ENCODE results near the gene C3orf80. TPM values are rescaled to one million over a fixed set of nuclear protein-coding genes. Genes with fewer than 3 reads are reported as not detected.

Gene C3orf80
- total RNA-seq, 4 donors from 2014 or later: 0.65 to 1.5 (median 1.1) TPM; not detected in 1

DNA sequence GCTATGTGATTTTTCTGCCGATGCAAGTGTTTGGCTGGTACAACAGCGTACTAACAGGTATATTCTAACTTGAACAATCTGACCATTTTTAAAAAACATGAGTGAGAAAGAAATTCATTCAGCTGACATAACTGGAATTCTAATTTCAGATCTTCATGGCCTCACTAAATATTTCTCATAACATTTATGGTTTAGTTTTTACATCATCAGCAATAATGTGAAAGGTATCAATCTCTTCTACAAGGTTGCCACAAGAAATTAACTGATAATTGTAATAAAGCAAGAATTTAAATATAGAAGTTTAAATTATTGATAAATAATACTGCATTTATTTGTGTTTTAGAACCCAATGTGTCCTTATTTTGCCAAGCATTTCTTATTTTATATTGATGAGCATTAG is 5.2 kb upstream of the C3orf80 start:
- TF ChIP-seq, protein P1, sequence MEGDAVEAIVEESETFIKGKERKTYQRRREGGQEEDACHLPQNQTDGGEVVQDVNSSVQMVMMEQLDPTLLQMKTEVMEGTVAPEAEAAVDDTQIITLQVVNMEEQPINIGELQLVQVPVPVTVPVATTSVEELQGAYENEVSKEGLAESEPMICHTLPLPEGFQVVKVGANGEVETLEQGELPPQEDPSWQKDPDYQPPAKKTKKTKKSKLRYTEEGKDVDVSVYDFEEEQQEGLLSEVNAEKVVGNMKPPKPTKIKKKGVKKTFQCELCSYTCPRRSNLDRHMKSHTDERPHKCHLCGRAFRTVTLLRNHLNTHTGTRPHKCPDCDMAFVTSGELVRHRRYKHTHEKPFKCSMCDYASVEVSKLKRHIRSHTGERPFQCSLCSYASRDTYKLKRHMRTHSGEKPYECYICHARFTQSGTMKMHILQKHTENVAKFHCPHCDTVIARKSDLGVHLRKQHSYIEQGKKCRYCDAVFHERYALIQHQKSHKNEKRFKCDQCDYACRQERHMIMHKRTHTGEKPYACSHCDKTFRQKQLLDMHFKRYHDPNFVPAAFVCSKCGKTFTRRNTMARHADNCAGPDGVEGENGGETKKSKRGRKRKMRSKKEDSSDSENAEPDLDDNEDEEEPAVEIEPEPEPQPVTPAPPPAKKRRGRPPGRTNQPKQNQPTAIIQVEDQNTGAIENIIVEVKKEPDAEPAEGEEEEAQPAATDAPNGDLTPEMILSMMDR (IDR thresholded peaks at IDR 0.05; ENCODE audit: low read depth): no peak

DNA sequence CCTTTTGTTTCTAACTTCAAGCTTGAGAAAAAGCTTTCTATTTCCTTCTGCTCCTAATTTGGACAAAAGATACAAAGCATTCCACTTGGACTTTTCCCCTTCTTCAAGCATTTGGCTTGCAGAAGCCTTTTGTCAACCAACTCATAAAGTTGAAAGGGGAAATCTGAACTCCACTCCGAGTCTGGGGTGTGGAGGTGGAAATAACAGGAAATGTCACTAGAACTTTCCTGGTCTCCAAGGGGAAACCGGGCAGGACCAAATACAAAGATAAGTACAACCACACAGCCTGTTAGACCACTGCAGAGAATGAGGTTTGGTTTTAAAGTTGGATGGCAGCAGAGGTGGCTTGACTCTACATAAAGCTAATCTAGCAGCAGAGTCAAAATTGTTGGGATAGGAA is 4.2 kb upstream of the C3orf80 start:
- TF ChIP-seq, protein P1 (IDR thresholded peaks at IDR 0.05; ENCODE audit: low read depth): no peak

DNA sequence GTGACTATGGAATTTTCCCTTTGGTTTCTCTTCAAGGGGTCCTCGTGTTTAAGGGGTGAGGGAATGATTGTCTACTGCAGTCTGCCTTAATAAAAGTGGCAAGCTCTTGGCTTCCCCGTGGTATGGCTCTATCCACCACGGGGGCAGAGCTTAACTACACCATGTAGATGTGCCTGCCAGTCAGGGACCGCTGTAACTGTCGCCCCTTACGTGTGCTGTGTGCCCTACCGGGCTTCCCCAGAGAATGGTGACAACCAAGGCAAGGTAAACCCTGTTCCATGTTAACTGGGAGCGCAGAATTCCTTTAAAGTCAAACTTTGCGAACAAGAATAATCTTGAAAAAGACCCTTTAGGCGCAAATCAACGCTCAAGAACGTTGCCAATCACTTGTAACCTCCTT is 966 bp upstream of the C3orf80 start:
- TF ChIP-seq, protein P1 (IDR thresholded peaks at IDR 0.05; ENCODE audit: low read depth): no peak

DNA sequence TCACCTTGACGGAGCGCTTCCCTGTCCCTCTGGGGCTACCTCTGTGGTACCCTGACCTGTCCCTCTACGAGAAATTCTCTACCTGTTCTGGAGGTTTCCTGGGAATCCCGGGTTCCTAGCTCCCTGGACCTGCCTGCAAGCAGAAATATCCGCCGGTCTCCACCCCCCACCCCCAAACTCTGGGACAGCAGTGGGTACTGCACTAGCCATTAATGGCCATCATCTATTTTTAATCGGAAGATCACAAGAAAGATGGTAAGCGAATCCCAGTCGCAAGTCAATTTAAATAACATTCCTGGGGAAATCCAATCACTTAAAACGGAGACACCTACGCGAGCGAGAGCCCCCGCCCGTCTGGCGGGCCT is 429 bp upstream of the C3orf80 start:
- TF ChIP-seq, protein P1 (IDR thresholded peaks at IDR 0.05; ENCODE audit: low read depth): no peak

DNA sequence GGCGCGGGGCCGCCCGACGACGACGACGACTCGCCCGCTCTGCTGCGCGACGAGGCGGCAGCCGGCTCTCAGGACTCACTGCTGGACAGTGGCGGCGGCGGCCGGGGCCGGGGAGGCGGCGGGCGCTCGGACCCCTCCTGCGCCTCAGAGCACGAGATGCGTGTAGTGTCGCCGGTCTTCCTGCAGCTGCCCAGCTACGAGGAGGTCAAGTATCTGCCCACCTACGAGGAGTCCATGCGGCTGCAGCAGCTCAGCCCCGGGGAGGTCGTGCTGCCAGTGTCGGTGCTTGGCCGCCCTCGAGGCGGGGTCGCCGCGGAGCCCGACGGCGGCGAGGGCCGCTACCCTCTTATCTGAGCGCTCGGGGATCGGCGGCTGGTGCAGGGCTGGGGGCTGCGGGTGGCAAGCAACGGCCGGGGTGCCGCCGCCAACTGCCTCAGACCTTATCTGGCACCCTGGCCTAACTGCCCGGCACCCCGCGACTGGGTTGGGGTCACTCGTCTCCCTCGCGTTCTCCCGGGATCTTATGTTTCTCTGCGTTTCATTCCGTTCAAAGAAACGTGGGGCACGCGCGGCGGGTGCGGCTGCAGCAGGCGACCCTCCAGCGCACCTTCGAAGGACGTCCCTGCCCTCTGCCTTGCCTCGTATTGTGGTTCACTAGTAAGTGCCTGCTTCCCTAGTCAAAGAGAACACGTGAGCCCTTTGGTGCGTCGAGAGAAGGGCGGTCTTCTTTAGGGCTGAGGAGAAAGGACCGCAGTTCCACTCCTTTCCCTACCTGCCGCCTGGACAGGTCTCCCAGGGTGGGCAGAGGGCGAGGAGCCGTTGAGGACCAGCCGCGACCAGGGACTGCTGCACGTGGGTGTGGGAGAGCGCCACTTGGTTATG is 1.0 kb downstream of the C3orf80 start:
- TF ChIP-seq, protein P1 (IDR thresholded peaks at IDR 0.05; ENCODE audit: low read depth): no peak

DNA sequence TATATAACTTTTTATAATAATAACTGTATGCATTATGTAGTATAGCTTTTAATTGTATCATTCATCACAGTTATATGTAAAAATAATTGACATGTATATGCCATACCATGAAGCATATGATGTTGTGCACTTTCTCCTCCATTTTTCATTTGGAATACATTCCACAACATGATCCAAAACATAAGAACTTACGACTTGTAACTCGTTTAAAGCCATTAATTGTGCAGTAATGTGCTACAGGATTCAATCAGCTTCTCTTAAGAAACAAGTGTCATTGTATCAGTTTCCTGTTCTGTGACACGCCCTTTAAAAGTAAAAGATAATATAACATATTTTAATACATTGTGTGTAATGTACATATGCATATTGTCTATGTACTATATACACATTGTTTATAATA is 2.2 kb downstream of the C3orf80 start:
- TF ChIP-seq, protein P1 (IDR thresholded peaks at IDR 0.05; ENCODE audit: low read depth): no peak

DNA sequence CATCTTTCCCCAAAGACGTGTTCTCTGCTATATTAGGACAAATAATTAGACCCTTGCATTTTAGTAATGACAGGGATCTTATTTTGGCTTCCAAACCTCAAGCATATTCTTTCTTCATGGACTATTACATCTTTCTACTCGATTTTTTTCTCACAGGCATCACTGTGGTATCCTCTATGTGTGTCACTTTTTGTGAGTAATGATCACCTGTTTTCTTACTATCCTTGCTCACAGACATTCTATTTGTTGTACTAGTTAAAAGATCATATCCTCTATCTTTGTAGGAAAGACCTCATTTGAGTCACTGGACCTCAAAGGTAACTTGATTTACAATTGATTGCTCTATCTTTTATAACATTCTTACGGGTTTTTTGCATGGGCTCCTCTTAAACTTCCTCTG is 6.8 kb downstream of the C3orf80 start:
- TF ChIP-seq, protein P1 (IDR thresholded peaks at IDR 0.05; ENCODE audit: low read depth): no peak
